AG09319 (cell line): ENCODE results near the gene ANKRD24.
A peak's percentile ranks its signal among the peaks of the same experiment; 100 is the strongest.
"Not testable (repeated sequence)": the region's sequence is repeated elsewhere in the genome, so short reads cannot be mapped to it uniquely, and the experiment has no call there.

Experiments used
- DNase-seq: peaks from one replicate; pipeline ENCODE4 v3.0.0-alpha.2; 2010; ENCODE audit warnings: low read depth; ENCODE audit errors: extremely low read depth
- CTCF ChIP-seq: IDR thresholded peaks from 2 replicates; pipeline ENCODE4 v1.5.1; 2011; ENCODE audit warnings: low read depth, mild to moderate bottlenecking, inconsistent platforms, low read length, moderate library complexity

The ANKRD24 gene

GRCh38 chr19:4182084-4182810 lies at the start of gene ANKRD24, which contains the start of gene SIRT6:
ANKRD24 (plus strand) TSS chr19:4182689; CDS start chr19:4186426, 3,737 bp downstream.
SIRT6 (minus strand) TSS chr19:4182563; CDS start chr19:4182539, 24 bp downstream.
- no peak for TF ChIP-seq CTCF
- peak; percentile 89 for DNase-seq

GRCh38 chr19:4134351-4134750 lies 48.1 kb upstream of the ANKRD24 start:
- no peak for TF ChIP-seq CTCF

GRCh38 chr19:4135386-4135785 lies 47.1 kb upstream of the ANKRD24 start:
- not testable (repeated sequence) for DNase-seq

More at GRCh38 chr19:4134351-4134750, 48.1 kb upstream of the ANKRD24 start:
- no peak for DNase-seq

- no peak for DNase-seq
- TF ChIP-seq CTCF = no peak
These were observed 45.8 kb upstream of the ANKRD24 start for GRCh38 chr19:4136680-4137088.

- no peak for TF ChIP-seq CTCF
- DNase-seq = no peak
These were observed 44.0 kb upstream of the ANKRD24 start for GRCh38 chr19:4138445-4138844.

GRCh38 chr19:4139614-4140236 lies 42.8 kb upstream of the ANKRD24 start:
- DNase-seq = no peak
- peak; percentile 72 for TF ChIP-seq CTCF

- TF ChIP-seq CTCF = peak; percentile 77
- no peak for DNase-seq
These were observed 42.2 kb upstream of the ANKRD24 start for GRCh38 chr19:4140237-4140711.

- not testable (repeated sequence) for DNase-seq
These were observed 39.6 kb upstream of the ANKRD24 start for GRCh38 chr19:4142916-4143315.
